H1 (cell line): ENCODE results near the gene SLC5A11. TPM values are rescaled to one million over a fixed set of nuclear protein-coding genes. Genes with fewer than 3 reads are reported as not detected.

Experiments used
- CTCF ChIA-PET: fragments of 300-600 bp; sonication (Branson Sonifier 250); formaldehyde crosslinking; loops from one replicate; lab custom pipeline; 2021; ENCODE audit not compliant: partially characterized antibody; lab: Charles Lee
- POLR2A ChIA-PET: fragments of 300-600 bp; sonication (Branson Sonifier 250); formaldehyde crosslinking; loops from one replicate; lab custom pipeline; 2021; ENCODE audit warnings: inconsistent platforms; ENCODE audit not compliant: partially characterized antibody; lab: Charles Lee
- DNase-seq, 2 experiments: peaks; one replicate each; pipeline versions ENCODE4 v3.0.0 to v3.0.0-alpha.2; 2010 to 2022; ENCODE audit warnings: low spot score in 2 of 2, low read depth in 1 of 2, mixed read lengths in 1 of 2
- FAIRE-seq: peaks from 2 replicates; lab custom pipeline; 2011; peaks lifted over from hg19 to GRCh38; lab: Jason Lieb, UNC
- H2AFZ ChIP-seq: 2 replicates; pipeline ENCODE4 v1.8.1; 2012; ENCODE audit warnings: low read length, inconsistent platforms
- H2AK5ac ChIP-seq: 2 replicates; pipeline ENCODE4 v1.6.1; 2013; ENCODE audit warnings: low read depth, low read length
- H2BK120ac ChIP-seq: replicated peaks from 2 replicates; pipeline ENCODE3; 2013; ENCODE audit warnings: low read depth, low read length, inconsistent platforms
- H2BK12ac ChIP-seq: 2 replicates; pipeline ENCODE4 v1.6.1; 2013; ENCODE audit warnings: low read depth, low read length
- H2BK15ac ChIP-seq: 2 replicates; pipeline ENCODE4 v1.6.1; 2013; ENCODE audit warnings: low read length
- H2BK20ac ChIP-seq: 2 replicates; pipeline ENCODE4 v1.6.1; 2013; ENCODE audit warnings: low read length
- H2BK5ac ChIP-seq: 2 replicates; pipeline ENCODE4 v1.6.1; 2013; ENCODE audit warnings: low read depth, low read length
- H3K14ac ChIP-seq: 2 replicates; pipeline ENCODE4 v1.6.1; 2013; ENCODE audit warnings: inconsistent platforms; ENCODE audit not compliant: insufficient read length
- H3K18ac ChIP-seq: 2 replicates; pipeline ENCODE4 v1.6.1; 2013; ENCODE audit warnings: low read length; ENCODE audit errors: extremely low read depth
- H3K23ac ChIP-seq: 2 replicates; pipeline ENCODE4 v1.6.1; 2013; ENCODE audit warnings: inconsistent platforms; ENCODE audit not compliant: insufficient read length
- H3K23me2 ChIP-seq: 2 replicates; pipeline ENCODE4 v1.6.1; 2013; ENCODE audit warnings: low read depth, low read length
- H3K27ac ChIP-seq: 2 replicates; pipeline ENCODE4 v1.6.1; 2011; ENCODE audit warnings: low read depth, low read length, inconsistent platforms
- H3K27me3 ChIP-seq, 4 experiments: replicated peaks in 1 of 4; 1 replicate in 1 of 4; 2 replicates in 3 of 4; pipeline versions ENCODE4 v1.6.1 to v1.8.1; 2011 to 2013; ENCODE audit warnings: low read length in 3 of 4, mild to moderate bottlenecking in 3 of 4, inconsistent platforms in 2 of 4, mixed read lengths in 2 of 4, moderate library complexity in 1 of 4; ENCODE audit not compliant: control insufficient read depth in 3 of 4, insufficient read depth in 3 of 4; ENCODE audit errors: extremely low read depth in 1 of 4
- H3K36me3 ChIP-seq, 4 experiments: 2 replicates each; pipeline versions ENCODE4 v1.6.1 to v1.8.1; 2011 to 2013; ENCODE audit warnings: mild to moderate bottlenecking in 4 of 4, low read length in 3 of 4, moderate library complexity in 2 of 4, control low read depth in 1 of 4, inconsistent platforms in 1 of 4; ENCODE audit not compliant: insufficient read depth in 4 of 4, control insufficient read depth in 2 of 4
- H3K4ac ChIP-seq: replicated peaks from 2 replicates; pipeline ENCODE3; 2013; ENCODE audit warnings: low read length, low read depth, mixed read lengths, inconsistent platforms; ENCODE audit not compliant: insufficient read length
- H3K4me1 ChIP-seq, 4 experiments: replicated peaks in 1 of 4; 1 replicate in 1 of 4; 2 replicates in 3 of 4; pipeline versions ENCODE4 v1.6.1 to v1.8.1; 2011 to 2013; ENCODE audit warnings: low read length in 3 of 4, inconsistent platforms in 2 of 4, mixed read lengths in 1 of 4; ENCODE audit not compliant: insufficient read depth in 4 of 4, control insufficient read depth in 3 of 4
- H3K4me2 ChIP-seq, 2 experiments: 2 replicates each; pipeline versions ENCODE4 v1.6.1 to v1.8.1; 2011 to 2013; ENCODE audit warnings: low read depth in 2 of 2, low read length in 2 of 2, control low read depth in 1 of 2, inconsistent platforms in 1 of 2, mild to moderate bottlenecking in 1 of 2; ENCODE audit not compliant: insufficient read depth in 1 of 2
- H3K4me3 ChIP-seq, 4 experiments: fragments of 200-600, 300-600 bp in 1 of 4; sonication (generic), shearing (Covaris generic), sonication (Bioruptor Twin) in 1 of 4; 2 replicates each; pipeline versions ENCODE4 v1.5.1 to v1.8.1; 2011 to 2016; ENCODE audit warnings: low read length in 4 of 4, low read depth in 3 of 4, control low read depth in 2 of 4, inconsistent platforms in 2 of 4, mild to moderate bottlenecking in 2 of 4, mixed read lengths in 1 of 4, moderate library complexity in 1 of 4; ENCODE audit not compliant: insufficient read depth in 2 of 4; ENCODE audit errors: extremely low read depth in 1 of 4
- H3K56ac ChIP-seq: replicated peaks from 2 replicates; pipeline ENCODE3; 2013; ENCODE audit warnings: low read depth, mild to moderate bottlenecking, mixed read lengths, low read length, inconsistent platforms; ENCODE audit not compliant: insufficient read length
- H3K79me1 ChIP-seq: 2 replicates; pipeline ENCODE4 v1.6.1; 2013; ENCODE audit warnings: low read depth, low read length, control low read depth
- H3K79me2 ChIP-seq, 2 experiments: 2 replicates each; pipeline versions ENCODE4 v1.6.1 to v1.8.1; 2012 to 2013; ENCODE audit warnings: low read length in 2 of 2, mild to moderate bottlenecking in 2 of 2, inconsistent platforms in 1 of 2; ENCODE audit not compliant: insufficient read depth in 2 of 2, control insufficient read depth in 1 of 2
- H3K9ac ChIP-seq, 4 experiments: replicated peaks in 1 of 4; 1 replicate in 1 of 4; 2 replicates in 3 of 4; pipeline versions ENCODE4 v1.6.1 to v1.8.1; 2011 to 2013; ENCODE audit warnings: low read depth in 3 of 4, low read length in 3 of 4, control low read depth in 2 of 4, mild to moderate bottlenecking in 2 of 4, moderate library complexity in 2 of 4, inconsistent platforms in 1 of 4; ENCODE audit errors: extremely low read depth in 1 of 4
- H3K9me3 ChIP-seq, 2 experiments: 2 replicates each; pipeline versions ENCODE4 v1.6.1 to v1.8.1; 2012 to 2013; ENCODE audit warnings: mild to moderate bottlenecking in 2 of 2, moderate library complexity in 2 of 2, control low read depth in 1 of 2, inconsistent platforms in 1 of 2, low read depth in 1 of 2, low read length in 1 of 2, mixed read lengths in 1 of 2; ENCODE audit not compliant: insufficient read depth in 2 of 2
- H4K20me1 ChIP-seq, 2 experiments: replicated peaks in 1 of 2; 2 replicates each; pipeline versions ENCODE3 to v1.8.1; 2011 to 2013; ENCODE audit warnings: inconsistent platforms in 2 of 2, low read length in 2 of 2, mild to moderate bottlenecking in 1 of 2; ENCODE audit not compliant: insufficient read depth in 2 of 2, control insufficient read depth in 1 of 2
- H4K5ac ChIP-seq: 2 replicates; pipeline ENCODE4 v1.6.1; 2013; ENCODE audit warnings: low read length, low read depth, mixed read lengths, inconsistent platforms; ENCODE audit not compliant: insufficient read length
- H4K8ac ChIP-seq: 2 replicates; pipeline ENCODE4 v1.8.0; 2013; ENCODE audit warnings: mild to moderate bottlenecking, moderate library complexity, low read length, inconsistent platforms; ENCODE audit not compliant: insufficient read depth; ENCODE audit errors: extremely low read depth
- H4K91ac ChIP-seq: replicated peaks from 2 replicates; pipeline ENCODE3; 2013; ENCODE audit warnings: low read length, mixed read lengths, inconsistent platforms; ENCODE audit not compliant: insufficient read length
- CREB1 ChIP-seq: IDR thresholded peaks from 2 replicates; pipeline ENCODE4 v1.6.1; 2012; ENCODE audit warnings: inconsistent platforms
- GTF2F1 ChIP-seq: IDR thresholded peaks from 2 replicates; pipeline ENCODE4 v1.6.1; 2012; ENCODE audit warnings: low read depth, low read length, improper control_type of control experiment, borderline replicate concordance
- POLR2A ChIP-seq, 2 experiments: IDR thresholded peaks; 1 replicate in 1 of 2; 2 replicates in 1 of 2; pipeline ENCODE4 v1.6.1; 2011; ENCODE audit warnings: low read depth in 2 of 2, low read length in 2 of 2, mild to moderate bottlenecking in 2 of 2; ENCODE audit errors: control extremely low read depth in 1 of 2
- WGBS, 2 experiments: shearing (Covaris generic) in 1 of 2; methylation state at CpG; one replicate each; pipeline versions ENCODE4 v1.1.6 to v1.1.7; 2013 to 2015; ENCODE audit warnings: low lambda C conversion rate in 2 of 2, mixed read lengths in 2 of 2, inconsistent platforms in 1 of 2, low coverage in 1 of 2, missing lambda C conversion rate in 1 of 2; ENCODE audit not compliant: insufficient replicate concordance in 2 of 2, insufficient coverage in 1 of 2, insufficient read length in 1 of 2; ENCODE audit errors: extremely low coverage in 1 of 2, missing lambda C conversion rate in 1 of 2; 5-methylcytosine and 5-hydroxymethylcytosine counted together
- polyA plus RNA-seq, 7 experiments: library from polyadenylated mRNA; depleted of rRNA in 3 of 7; stranded (reverse) in 5 of 7; unstranded in 2 of 7; fragments of >200 nt in 5 of 7; fragments of 200-250 nt in 2 of 7; gene quantifications; 1 replicate in 5 of 7; 2 replicates in 1 of 7; 4 replicates in 1 of 7; pipeline versions ENCODE4 v1.2.1 to v1.2.3, GENCODE V29; 2011 to 2013; ENCODE audit warnings: missing spikeins in 2 of 7, mixed read lengths in 2 of 7
- total RNA-seq: library from RNA; stranded (reverse); fragmentation: NEBNext Ultra II Directional; extraction: Animal tissue kit (Norgen Biotek cat#: 25700); gene quantifications from 2 replicates; pipeline ENCODE4 v1.2.1, GENCODE V29; 2021

The SLC5A11 gene
- total and polyA plus RNA-seq, 2 of the 8 experiments (the other 6 are each of a cell fraction or from before 2014, with no cell fraction given): 0.26 to 0.59 TPM

DNA sequence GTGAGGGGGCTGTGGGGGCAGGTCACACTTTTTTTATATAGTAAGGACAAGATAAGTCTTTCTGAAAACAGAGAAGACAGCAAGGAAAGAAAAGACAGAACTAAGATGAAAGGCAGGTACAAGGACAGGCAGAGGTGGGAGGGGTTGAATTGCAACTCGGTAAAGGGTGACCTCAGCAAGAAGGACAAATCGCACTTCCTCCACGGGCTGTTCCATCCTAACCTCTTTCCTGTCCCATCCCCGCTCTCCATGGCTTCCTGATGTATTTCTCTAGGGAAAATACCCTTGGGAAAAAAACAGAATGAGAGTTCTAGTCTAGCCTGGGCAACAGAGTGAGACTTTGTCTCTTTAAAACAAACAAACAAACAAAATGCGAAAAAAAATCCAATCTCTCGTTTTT lies 112.1 kb downstream of the SLC5A11 start:
- 90% methylated on average over 6 of the region's 6 CpGs; no CpG with 5 or more reads in 1 of the 2 experiments for WGBS, 2 experiments
- H3K4me2 ChIP-seq: no peak overlapping the region
- no peak overlapping the region for H2BK15ac ChIP-seq
- H3K56ac ChIP-seq: no peak overlapping the region
- no peak for FAIRE-seq
- peaks cover 10 to 64% (median 39%) of the 10 kb centered on the region in 4 experiments for H3K36me3 ChIP-seq
- H3K23me2 ChIP-seq: no peaks in the 10 kb centered on the region
- H2BK120ac ChIP-seq: no peak overlapping the region
- no peak for DNase-seq
- H2AFZ ChIP-seq: no peak overlapping the region
- H2BK5ac ChIP-seq: no peak overlapping the region
- no peak overlapping the region for H3K18ac ChIP-seq
- H2AK5ac ChIP-seq: no peak overlapping the region
- H4K8ac ChIP-seq: no peak overlapping the region
- H4K20me1 ChIP-seq: peaks cover 0 to 2% of the 10 kb centered on the region in 2 experiments
- H2BK12ac ChIP-seq: no peak overlapping the region
- no peak overlapping the region for H3K14ac ChIP-seq
- H2BK20ac ChIP-seq: no peak overlapping the region
- no peaks in the 10 kb centered on the region for H3K79me2 ChIP-seq
- H3K4ac ChIP-seq: no peak overlapping the region
- H4K5ac ChIP-seq: no peak overlapping the region
- H3K27me3 ChIP-seq: no peaks in the 10 kb centered on the region
- no peaks in the 10 kb centered on the region for H3K79me1 ChIP-seq
- H3K27ac ChIP-seq: no peak overlapping the region
- no peak overlapping the region for H3K4me3 ChIP-seq
- no peak overlapping the region for H4K91ac ChIP-seq
- H3K9me3 ChIP-seq: peaks cover 1 to 2% of the 10 kb centered on the region in 2 experiments; a peak in 3 of 4 replicates
- TF ChIP-seq GTF2F1 (no peak), POLR2A (IDR thresholded peaks at IDR 0.05; ENCODE audit: control extremely low read depth in 1 of 2, low read depth in 2 of 2, low read length in 2 of 2) (no peak), CREB1 (no peak)
- no peak overlapping the region for H3K23ac ChIP-seq
- POLR2A ChIA-PET: no interaction called here
- CTCF ChIA-PET: no interaction called here
- no peaks in the 10 kb centered on the region for H3K4me1 ChIP-seq
- H3K9ac ChIP-seq: no peak overlapping the region

Other genes starting within 250 kb of the SLC5A11 start
- 97.9 and 103 TPM in 2 replicates for gene TNRC6A, start 116.3 kb upstream of the SLC5A11 start, total RNA-seq
- gene TNRC6A, start 116.3 kb upstream of the SLC5A11 start, polyA plus RNA-seq (2011; rRNA removed): 65.0 and 67.6 TPM in 2 replicates
- gene ARHGAP17, start 169.4 kb downstream of the SLC5A11 start, total RNA-seq: 91.4 and 93.2 TPM in 2 replicates
- 28.5 and 37.7 TPM in 2 replicates for gene ARHGAP17, start 169.4 kb downstream of the SLC5A11 start, polyA plus RNA-seq (2011; rRNA removed)